HepG2 (cell line): ENCODE measurements around the gene MYBPC2. TPM values are rescaled to one million over a fixed set of nuclear protein-coding genes. Genes with fewer than 3 reads are reported as not detected.

Source experiments
- ATRX ChIP-seq: sonication (generic); formaldehyde crosslinking; IDR thresholded peaks from 2 replicates; pipeline ENCODE4 v1.4.0; 2020; ENCODE audit warnings: missing genetic modification reagents, borderline replicate concordance
- BRD4 ChIP-seq: sonication (generic); formaldehyde crosslinking; IDR thresholded peaks from 2 replicates; pipeline ENCODE4 v1.4.0; 2020; ENCODE audit warnings: missing genetic modification reagents
- CBX1 ChIP-seq: IDR thresholded peaks from one replicate; pipeline ENCODE4 v1.6.1; 2016; ENCODE audit warnings: antibody characterized with exemption, low read depth
- CENPX ChIP-seq: sonication (generic); formaldehyde crosslinking; IDR thresholded peaks from 2 replicates; pipeline ENCODE4 v1.9.0; 2021; ENCODE audit warnings: mild to moderate bottlenecking, missing genetic modification reagents, moderate library complexity
- DMAP1 ChIP-seq: IDR thresholded peaks from 2 replicates; pipeline ENCODE4 v1.6.1; 2016
- ELF1 ChIP-seq: sonication (generic); formaldehyde crosslinking; IDR thresholded peaks from 2 replicates; pipeline ENCODE4 v1.4.0; 2020; ENCODE audit warnings: missing genetic modification reagents
- ISX ChIP-seq: sonication (generic); formaldehyde crosslinking; conservative IDR thresholded peaks from 2 replicates; pipeline ENCODE4 v1.5.0; 2020; ENCODE audit warnings: missing genetic modification reagents
- KLF16 ChIP-seq, 2 experiments: sonication (generic) in 1 of 2; formaldehyde crosslinking in 1 of 2; IDR thresholded peaks; 2 replicates each; pipeline versions ENCODE4 v1.6.1 to v1.8.0; 2016 to 2023; ENCODE audit warnings: missing genetic modification reagents in 2 of 2, missing compliant biosample characterization in 1 of 2
- MBNL3 ChIP-seq: fragments of 250-450 bp; sonication (Bioruptor Pico); conservative IDR thresholded peaks from 2 replicates; pipeline ENCODE4 v1.8.0; 2022; ENCODE audit warnings: mild to moderate bottlenecking, inconsistent platforms
- MYC ChIP-seq: sonication (generic); formaldehyde crosslinking; IDR thresholded peaks from 2 replicates; pipeline ENCODE4 v1.9.0; 2021; ENCODE audit warnings: missing genetic modification reagents, borderline replicate concordance
- NPAS2 ChIP-seq: sonication (generic); formaldehyde crosslinking; IDR thresholded peaks from 2 replicates; pipeline ENCODE4 v1.8.0; 2022; ENCODE audit warnings: mild to moderate bottlenecking, missing genetic modification reagents, borderline replicate concordance
- PCBP2 ChIP-seq: fragments of 200-400 bp; formaldehyde crosslinking; optimal IDR thresholded peaks from 2 replicates; pipeline ENCODE3; 2018; ENCODE audit warnings: low read length, low read depth; ENCODE audit not compliant: poor library complexity, severe bottlenecking
- POLR2G ChIP-seq: fragments of 200-400 bp; formaldehyde crosslinking; IDR thresholded peaks from 2 replicates; pipeline ENCODE4 v1.6.1; 2018; ENCODE audit warnings: mild to moderate bottlenecking, low read depth, low read length, moderate library complexity
- PRPF4 ChIP-seq: fragments of 200-400 bp; formaldehyde crosslinking; IDR thresholded peaks from 2 replicates; pipeline ENCODE4 v1.6.1; 2016; ENCODE audit warnings: low read length, low read depth; ENCODE audit not compliant: poor library complexity, severe bottlenecking
- REL ChIP-seq: sonication (generic); formaldehyde crosslinking; conservative IDR thresholded peaks from 2 replicates; pipeline ENCODE4 v1.8.0; 2022; ENCODE audit warnings: mild to moderate bottlenecking, missing genetic modification reagents, moderate library complexity
- SAP130 ChIP-seq: IDR thresholded peaks from 2 replicates; pipeline ENCODE4 v1.6.1; 2016; ENCODE audit warnings: low read depth
- SNRNP70 ChIP-seq: fragments of 200-400 bp; formaldehyde crosslinking; IDR thresholded peaks from 2 replicates; pipeline ENCODE4 v1.6.1; 2017; ENCODE audit warnings: mild to moderate bottlenecking, low read depth, low read length, moderate library complexity
- SOX6 ChIP-seq, 2 experiments: fragments of 450-650 bp in 1 of 2; sonication (generic) in 1 of 2; formaldehyde crosslinking in 1 of 2; IDR thresholded peaks; 2 replicates each; pipeline versions ENCODE4 v1.4.0 to v1.6.1; 2017 to 2020; ENCODE audit warnings: antibody characterized with exemption in 1 of 2, mild to moderate bottlenecking in 1 of 2, missing genetic modification reagents in 1 of 2
- SPEN ChIP-seq: sonication (generic); formaldehyde crosslinking; IDR thresholded peaks from 2 replicates; pipeline ENCODE4 v1.5.1; 2020; ENCODE audit warnings: low read depth, mild to moderate bottlenecking, missing genetic modification reagents
- TAF1 ChIP-seq: sonication (generic); formaldehyde crosslinking; IDR thresholded peaks from 2 replicates; pipeline ENCODE4 v1.4.0; 2020; ENCODE audit warnings: missing genetic modification reagents
- ZFP36L2 ChIP-seq: sonication (generic); formaldehyde crosslinking; IDR thresholded peaks from 2 replicates; pipeline ENCODE4 v1.4.0; 2020; ENCODE audit warnings: missing genetic modification reagents
- ZNF10 ChIP-seq: sonication (generic); formaldehyde crosslinking; IDR thresholded peaks from 2 replicates; pipeline ENCODE4 v1.4.0; 2020; ENCODE audit warnings: mild to moderate bottlenecking, low read depth, missing genetic modification reagents, borderline replicate concordance
- ZNF101 ChIP-seq: sonication (generic); formaldehyde crosslinking; IDR thresholded peaks from 2 replicates; pipeline ENCODE4 v1.4.0; 2020; ENCODE audit warnings: mild to moderate bottlenecking, low read depth, missing genetic modification reagents, borderline replicate concordance
- ZNF30 ChIP-seq: sonication (generic); formaldehyde crosslinking; IDR thresholded peaks from 2 replicates; pipeline ENCODE4 v1.5.0; 2020; ENCODE audit warnings: mild to moderate bottlenecking, missing genetic modification reagents
- ZNF33A ChIP-seq: sonication (generic); formaldehyde crosslinking; IDR thresholded peaks from 2 replicates; pipeline ENCODE4 v1.5.1; 2020; ENCODE audit warnings: missing genetic modification reagents, mild to moderate bottlenecking, moderate library complexity, borderline replicate concordance
- ZNF367 ChIP-seq: sonication (generic); formaldehyde crosslinking; IDR thresholded peaks from 2 replicates; pipeline ENCODE4 v1.4.0; 2020; ENCODE audit warnings: missing genetic modification reagents, borderline replicate concordance
- ZNF530 ChIP-seq: sonication (generic); formaldehyde crosslinking; IDR thresholded peaks from 2 replicates; pipeline ENCODE4 v1.5.0; 2020; ENCODE audit warnings: low read depth, mild to moderate bottlenecking, missing genetic modification reagents
- ZNF563 ChIP-seq: sonication (generic); formaldehyde crosslinking; IDR thresholded peaks from 2 replicates; pipeline ENCODE4 v1.8.0; 2022; ENCODE audit warnings: mild to moderate bottlenecking, moderate library complexity, missing genetic modification reagents
- ZNF720 ChIP-seq: sonication (generic); formaldehyde crosslinking; IDR thresholded peaks from 2 replicates; pipeline ENCODE4 v1.4.0; 2020; ENCODE audit warnings: missing genetic modification reagents
- polyA plus RNA-seq, 8 experiments: library from polyadenylated mRNA; depleted of rRNA in 3 of 8; stranded (reverse) in 7 of 8; unstranded in 1 of 8; fragments of >200 nt; fragmentation: Illumina TruSeq in 4 of 8; extraction: Trizol in 4 of 8; gene quantifications; 2 replicates each; pipeline versions ENCODE4 v1.2.1 to v1.2.3, GENCODE V29; 2011 to 2016; ENCODE audit warnings: low read depth in 4 of 8, missing spikeins in 1 of 8, mixed read lengths in 1 of 8; ENCODE audit not compliant: insufficient read depth in 1 of 8
- total RNA-seq, 5 experiments: library from RNA; depleted of rRNA; stranded (reverse); fragments of >200 nt; fragmentation: Illumina TruSeq; extraction: Trizol; gene quantifications; 2 replicates each; pipeline ENCODE4 v1.2.3, GENCODE V29; 2016; ENCODE audit warnings: low read depth in 1 of 5
- TF ChIP-seq, protein P1 (sequence below): sonication (generic); formaldehyde crosslinking; IDR thresholded peaks from 2 replicates; pipeline ENCODE4 v1.4.0; 2020; ENCODE audit warnings: missing genetic modification reagents, mild to moderate bottlenecking, borderline replicate concordance

Gene MYBPC2
- total and polyA plus RNA-seq, 2 of the 13 experiments (the other 11 are each of a cell fraction or from before 2014, with no cell fraction given), result not detected

DNA sequence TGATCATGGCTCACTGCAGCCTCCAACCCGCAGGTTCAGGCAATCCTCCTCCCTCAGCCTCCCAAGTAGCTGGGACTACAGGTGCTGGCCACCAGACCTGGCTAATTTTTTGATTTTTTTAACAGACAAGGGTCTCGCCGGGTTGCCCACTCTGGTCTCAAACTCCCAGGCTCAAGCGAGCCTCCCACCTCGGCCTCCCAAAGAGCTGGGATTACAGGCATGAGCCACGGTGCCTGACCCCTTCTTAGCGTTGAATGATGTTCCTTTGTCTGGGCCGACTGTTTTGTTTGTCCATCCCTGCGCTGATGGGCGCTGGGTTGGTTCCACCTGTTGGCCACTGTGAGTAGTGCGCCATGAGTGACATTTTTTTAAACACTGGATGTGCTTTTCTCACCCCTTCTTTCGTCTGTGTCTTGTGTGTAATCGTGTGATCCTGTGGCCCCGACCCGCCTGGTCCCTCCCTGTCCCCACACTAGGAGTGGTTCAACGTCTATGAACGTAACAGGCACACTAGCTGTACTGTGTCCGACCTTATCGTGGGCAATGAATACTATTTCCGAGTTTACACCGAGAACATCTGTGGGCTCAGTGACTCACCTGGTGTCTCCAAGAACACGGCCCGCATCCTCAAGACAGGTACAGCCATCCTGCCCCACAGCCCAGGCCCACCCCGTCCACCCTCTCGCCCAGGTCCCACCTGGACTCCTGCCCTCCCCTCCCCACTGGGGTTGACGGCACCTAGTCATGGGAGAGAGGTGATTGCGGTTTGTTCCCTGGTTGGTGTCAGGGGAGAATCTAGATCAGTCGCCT is 28.6 kb downstream of the MYBPC2 start (continued):
- TF ChIP-seq ZNF10 (CRISPR knock-in tag) (no peak), ZNF33A (CRISPR knock-in tag) (no peak), ELF1 (no peak), ZFP36L2 (CRISPR knock-in tag) (no peak), KLF16 (CRISPR knock-in tag; IDR thresholded peaks at IDR 0.05) (no peak), ZNF530 (no peak), MBNL3 (no peak), SNRNP70 (no peak), ZNF563 (0 out of 2 replicates have a peak, but pooled peaks have one; percentile 26), TAF1 (CRISPR knock-in tag) (no peak), CBX1 (no peak), PCBP2 (no peak), ISX (CRISPR knock-in tag) (no peak), DMAP1 (CRISPR knock-in tag) (no peak), ZNF30 (CRISPR knock-in tag) (no peak), BRD4 (no peak), ZNF101 (no peak), NPAS2 (CRISPR knock-in tag) (no peak), SAP130 (CRISPR knock-in tag) (0 out of 2 replicates have a peak, but pooled peaks have one; percentile 26), ZNF720 (CRISPR knock-in tag) (no peak), CENPX (CRISPR knock-in tag) (no peak), ZNF367 (no peak), REL (CRISPR knock-in tag) (no peak), ATRX (CRISPR knock-in tag) (no peak), SOX6 (IDR thresholded peaks at IDR 0.05) (no peak), SOX6 (CRISPR knock-in tag; IDR thresholded peaks at IDR 0.05) (peak; percentile 17), MYC (CRISPR knock-in tag) (0 out of 2 replicates have a peak, but pooled peaks have one; percentile 17), POLR2G (no peak), SPEN (CRISPR knock-in tag) (no peak), PRPF4 (no peak)
- TF ChIP-seq, protein P1, sequence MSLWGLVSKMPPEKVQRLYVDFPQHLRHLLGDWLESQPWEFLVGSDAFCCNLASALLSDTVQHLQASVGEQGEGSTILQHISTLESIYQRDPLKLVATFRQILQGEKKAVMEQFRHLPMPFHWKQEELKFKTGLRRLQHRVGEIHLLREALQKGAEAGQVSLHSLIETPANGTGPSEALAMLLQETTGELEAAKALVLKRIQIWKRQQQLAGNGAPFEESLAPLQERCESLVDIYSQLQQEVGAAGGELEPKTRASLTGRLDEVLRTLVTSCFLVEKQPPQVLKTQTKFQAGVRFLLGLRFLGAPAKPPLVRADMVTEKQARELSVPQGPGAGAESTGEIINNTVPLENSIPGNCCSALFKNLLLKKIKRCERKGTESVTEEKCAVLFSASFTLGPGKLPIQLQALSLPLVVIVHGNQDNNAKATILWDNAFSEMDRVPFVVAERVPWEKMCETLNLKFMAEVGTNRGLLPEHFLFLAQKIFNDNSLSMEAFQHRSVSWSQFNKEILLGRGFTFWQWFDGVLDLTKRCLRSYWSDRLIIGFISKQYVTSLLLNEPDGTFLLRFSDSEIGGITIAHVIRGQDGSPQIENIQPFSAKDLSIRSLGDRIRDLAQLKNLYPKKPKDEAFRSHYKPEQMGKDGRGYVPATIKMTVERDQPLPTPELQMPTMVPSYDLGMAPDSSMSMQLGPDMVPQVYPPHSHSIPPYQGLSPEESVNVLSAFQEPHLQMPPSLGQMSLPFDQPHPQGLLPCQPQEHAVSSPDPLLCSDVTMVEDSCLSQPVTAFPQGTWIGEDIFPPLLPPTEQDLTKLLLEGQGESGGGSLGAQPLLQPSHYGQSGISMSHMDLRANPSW (CRISPR knock-in tag), result no peak
